ENCODE results near the gene AKAP8.

- TF ChIP-seq CTCF (conservative IDR thresholded peaks at IDR 0.05; ENCODE audit: low read depth in 2 of 2), result no peak
- no peak for TF ChIP-seq REST (IDR thresholded peaks at IDR 0.05; ENCODE audit: unreplicated experiment)
- TF ChIP-seq EZH2phosphoT487 (IDR thresholded peaks at IDR 0.05; ENCODE audit: unreplicated experiment), result no peak
- TF ChIP-seq ZNF462 (CRISPR knock-in tag; IDR thresholded peaks at IDR 0.05), result no peak
- TF ChIP-seq EZH2 (IDR thresholded peaks at IDR 0.05; ENCODE audit: low read depth, unreplicated experiment), result no peak
- no peak for TF ChIP-seq CREB1 (CRISPR knock-in tag; IDR thresholded peaks at IDR 0.05; ENCODE audit: low read depth)
- TF ChIP-seq ETS1 (IDR thresholded peaks at IDR 0.05), result no peak
- TF ChIP-seq POLR2AphosphoS5 (IDR thresholded peaks at IDR 0.05; ENCODE audit: low read depth), result no peak
- TF ChIP-seq NANOG (IDR thresholded peaks at IDR 0.05; ENCODE audit: borderline replicate concordance), result no peak
- TF ChIP-seq STAT1 (IDR thresholded peaks at IDR 0.05; ENCODE audit: unreplicated experiment), result no peak
- TF ChIP-seq JUNB (IDR thresholded peaks at IDR 0.05; ENCODE audit: unreplicated experiment), result no peak
- TF ChIP-seq ZNF331 (CRISPR knock-in tag; IDR thresholded peaks at IDR 0.05; ENCODE audit: low read depth), result no peak
These were observed 19.1 kb upstream of the AKAP8 start for GRCh38 chr19:15398501-15399233.

Measured in GM23338 (cell line).